C4-2B (cell line): ENCODE results near the gene ZDHHC18.

ENCODE experiments used
- CTCF ChIP-seq: fragments of 450-650 bp; conservative IDR thresholded peaks from 2 replicates; pipeline ENCODE4 v1.5.1; 2017; ENCODE audit warnings: mild to moderate bottlenecking
- ZFX ChIP-seq: fragments of 450-650 bp; IDR thresholded peaks from 2 replicates; pipeline ENCODE4 v1.6.1; 2017

DNA sequence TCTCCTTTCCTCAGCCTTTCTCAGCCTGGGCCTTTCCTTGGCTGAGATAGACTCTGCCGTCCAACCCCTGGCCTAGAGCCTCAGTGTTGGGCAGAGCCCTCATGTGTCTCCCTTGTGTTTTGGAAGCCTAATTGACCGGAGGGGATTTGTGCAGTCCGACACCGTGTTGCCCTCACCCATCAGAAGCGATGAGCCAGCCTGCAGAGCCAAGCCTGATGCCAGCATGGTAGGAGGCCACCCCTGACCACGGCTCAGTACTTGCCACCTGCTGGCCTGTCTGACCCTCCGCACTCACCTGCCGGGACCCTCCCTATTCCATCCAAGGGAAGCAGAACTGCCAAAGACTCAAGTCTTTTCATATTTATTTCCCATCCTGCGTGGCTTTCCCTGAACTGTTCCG is 27.1 kb downstream of the ZDHHC18 start:
- TF ChIP-seq CTCF: no peak
- TF ChIP-seq ZFX: no peak
